IPS-18a (cell line): ENCODE measurements around the gene PPM1J.

ENCODE experiments used
- H3K27ac ChIP-seq: one replicate; pipeline ENCODE4 v1.5.1; 2013; ENCODE audit warnings: low read length
- H3K27me3 ChIP-seq: one replicate; pipeline ENCODE4 v1.6.1; 2013; ENCODE audit warnings: mild to moderate bottlenecking, low read length; ENCODE audit not compliant: control insufficient read depth, insufficient read depth
- H3K36me3 ChIP-seq: one replicate; pipeline ENCODE4 v1.6.1; 2013; ENCODE audit warnings: low read depth, low read length; ENCODE audit not compliant: control insufficient read depth
- H3K4me1 ChIP-seq: one replicate; pipeline ENCODE4 v1.6.1; 2013; ENCODE audit warnings: low read depth, low read length; ENCODE audit not compliant: control insufficient read depth
- H3K4me3 ChIP-seq: one replicate; pipeline ENCODE4 v1.5.1; 2013; ENCODE audit warnings: low read length
- H3K9ac ChIP-seq: one replicate; pipeline ENCODE4 v1.6.1; 2013; ENCODE audit warnings: mild to moderate bottlenecking, low read length, moderate library complexity
- H3K9me3 ChIP-seq: one replicate; pipeline ENCODE4 v1.6.1; 2013; ENCODE audit warnings: low read depth, low read length; ENCODE audit not compliant: control insufficient read depth

Gene PPM1J

DNA sequence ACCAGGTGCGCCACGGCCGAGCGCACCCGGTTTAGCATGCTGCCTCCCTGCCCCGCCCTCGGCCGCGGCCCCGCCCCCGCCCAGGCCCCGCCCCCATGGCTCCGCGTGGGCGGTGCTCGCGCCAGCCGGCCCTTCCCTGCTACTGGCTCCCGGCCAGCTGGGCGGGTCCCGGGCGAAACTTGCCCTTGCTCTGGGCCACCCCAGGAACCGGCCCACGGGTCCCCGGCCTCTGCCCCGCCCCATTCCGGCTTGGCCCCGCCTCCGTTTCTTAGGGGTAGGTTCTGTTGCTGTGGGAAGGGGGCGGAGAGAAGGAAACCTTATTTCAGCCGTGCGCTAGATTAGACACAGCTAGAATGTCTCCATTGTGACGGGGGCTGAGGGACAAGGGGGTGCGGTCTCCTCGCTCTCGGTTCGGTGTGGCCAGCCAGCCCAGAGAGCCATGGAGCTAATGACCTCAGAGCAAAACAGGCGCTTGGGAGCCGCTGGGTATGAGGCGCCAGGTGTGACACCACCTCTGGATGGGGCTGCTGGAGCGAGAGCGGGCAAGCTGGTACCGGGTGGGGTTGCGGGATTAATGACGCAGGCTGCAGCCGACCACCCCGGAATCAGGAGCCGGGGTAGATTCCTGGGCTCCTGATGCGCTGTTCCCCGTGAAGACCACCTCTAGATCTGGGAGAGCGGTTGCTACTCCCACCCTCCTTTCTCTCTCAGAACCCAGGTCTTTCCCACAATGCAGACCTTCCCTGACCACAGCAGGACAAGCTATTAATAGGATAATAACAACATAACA is at the start of gene PPM1J:
Gene PPM1J, minus strand, starts transcription at position 69 of the 790 bp plus-strand sequence. Its CDS starts 31 bp downstream, at position 38.
- H3K9me3 ChIP-seq: no peaks in the 10 kb centered on the region
- no peak within 1 kb of the TSS for H3K27ac ChIP-seq
- H3K27me3 ChIP-seq: peaks cover 46% of the 10 kb centered on the region
- peak within 1 kb of the TSS; percentile 75 for H3K4me3 ChIP-seq
- peak within 1 kb of the TSS; percentile 34 for H3K9ac ChIP-seq
- H3K4me1 ChIP-seq: peaks cover 29% of the 10 kb centered on the region
- H3K36me3 ChIP-seq: peaks cover 5% of the 10 kb centered on the region

DNA sequence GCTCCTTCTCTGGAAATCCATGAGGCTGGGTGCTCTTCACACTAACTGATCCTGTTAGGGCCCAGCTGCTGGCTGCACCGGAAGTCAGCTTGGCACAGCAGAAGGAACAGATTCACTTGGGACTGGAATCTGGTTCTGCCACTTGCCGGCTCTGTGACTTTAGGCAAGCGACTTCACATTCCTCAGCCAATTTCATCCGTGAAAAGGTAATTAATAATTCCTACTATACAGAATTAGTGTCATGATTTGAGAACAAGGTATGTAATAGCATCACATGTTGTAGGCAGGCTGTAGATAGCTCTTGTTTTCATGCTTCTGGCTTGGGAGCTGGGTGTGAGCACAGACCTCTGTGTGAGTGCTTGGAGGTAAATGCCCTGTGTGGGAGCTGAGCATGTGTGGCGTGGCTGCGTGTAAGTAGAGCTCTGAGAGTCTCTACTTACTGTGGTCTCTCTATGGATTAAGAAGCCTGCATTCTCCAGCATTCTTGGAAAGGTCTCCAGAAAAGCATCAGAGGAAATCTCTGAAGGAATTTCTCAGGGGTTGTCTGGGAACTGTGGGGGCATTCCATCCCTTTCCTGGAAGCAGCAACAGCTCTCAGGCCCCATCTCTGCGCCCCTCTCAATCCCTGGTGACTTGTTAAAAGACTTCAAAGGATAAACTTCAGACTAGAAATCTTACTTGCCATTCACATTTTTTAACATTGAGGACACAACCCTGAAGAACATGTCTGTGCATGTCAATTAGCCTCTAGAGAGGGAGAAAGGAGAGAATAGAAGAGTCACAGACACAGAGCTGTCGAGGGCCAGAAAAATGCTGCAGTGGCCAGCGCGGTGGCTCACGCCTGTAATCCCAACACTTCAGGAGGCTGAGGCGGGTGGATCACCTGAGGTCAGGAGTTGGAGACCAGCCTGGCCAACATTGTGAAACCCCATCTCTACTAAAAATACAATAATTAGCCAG is 47.7 kb upstream of the PPM1J start:
- Histone ChIP-seq H3K9ac (no peak overlapping the region), H3K27me3 (no peaks in the 10 kb centered on the region), H3K9me3 (no peaks in the 10 kb centered on the region), H3K27ac (no peak overlapping the region), H3K4me1 (peaks cover 16% of the 10 kb centered on the region), H3K4me3 (no peak overlapping the region), H3K36me3 (no peaks in the 10 kb centered on the region)

- Histone ChIP-seq H3K27ac (no peak overlapping the region), H3K27me3 (no peaks in the 10 kb centered on the region), H3K4me1 (peaks cover 16% of the 10 kb centered on the region), H3K36me3 (no peaks in the 10 kb centered on the region), H3K9ac (no peak overlapping the region), H3K4me3 (no peak overlapping the region), H3K9me3 (no peaks in the 10 kb centered on the region)
These were observed 46.8 kb upstream of the PPM1J start for GRCh38 chr1:112761714-112762480.

DNA sequence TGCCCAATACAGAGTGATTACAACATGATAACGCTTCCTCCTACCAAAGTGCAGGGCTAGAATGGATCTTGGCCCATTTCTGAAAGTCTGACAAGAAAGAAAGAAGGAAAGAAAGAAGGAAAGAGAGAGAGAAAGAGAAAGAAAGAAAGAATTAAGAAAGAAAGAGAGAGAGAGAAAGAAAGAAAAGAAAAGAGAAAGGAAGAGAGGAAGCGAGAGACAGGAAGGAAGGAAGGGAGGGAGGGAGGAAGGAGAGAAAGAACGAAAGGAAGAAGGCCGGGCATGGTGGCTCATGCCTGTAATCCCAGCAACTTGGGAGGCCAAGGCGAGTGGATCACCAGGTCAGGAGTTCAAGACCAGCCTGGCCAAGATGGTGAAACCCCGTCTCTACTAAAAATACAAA is 44.1 kb upstream of the PPM1J start:
- Histone ChIP-seq H3K4me3 (no peak overlapping the region), H3K27me3 (no peaks in the 10 kb centered on the region), H3K9me3 (no peaks in the 10 kb centered on the region), H3K9ac (no peak overlapping the region), H3K36me3 (no peaks in the 10 kb centered on the region), H3K4me1 (peaks cover 16% of the 10 kb centered on the region), H3K27ac (no peak overlapping the region)

- Histone ChIP-seq H3K9ac (no peak overlapping the region), H3K27ac (no peak overlapping the region), H3K4me1 (peaks cover 7% of the 10 kb centered on the region), H3K9me3 (no peaks in the 10 kb centered on the region), H3K4me3 (no peak overlapping the region), H3K27me3 (no peaks in the 10 kb centered on the region), H3K36me3 (no peaks in the 10 kb centered on the region)
These were observed 39.0 kb upstream of the PPM1J start for GRCh38 chr1:112754116-112754628.

DNA sequence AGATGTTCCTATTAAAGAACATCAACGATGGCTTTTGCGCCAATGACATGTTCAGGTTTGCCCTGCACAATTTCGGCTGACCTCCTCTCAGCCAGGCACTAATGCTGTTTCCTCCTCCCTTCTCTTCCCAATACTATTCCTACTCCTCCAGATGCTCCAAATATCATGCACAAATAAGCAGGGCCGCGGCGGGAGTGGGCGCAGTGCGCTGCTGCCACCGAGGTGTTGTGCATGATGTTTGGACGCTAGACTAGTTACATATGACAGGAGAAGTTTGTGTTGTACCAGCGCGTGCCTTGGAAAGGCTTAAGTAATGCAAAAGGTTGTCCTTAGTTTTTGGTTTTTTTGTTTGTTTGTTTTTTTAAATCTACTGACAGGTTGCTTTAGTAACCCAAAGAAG is 33.3 kb upstream of the PPM1J start:
- H3K4me3 ChIP-seq: no peak overlapping the region
- H3K9me3 ChIP-seq: no peaks in the 10 kb centered on the region
- H3K27me3 ChIP-seq: peaks cover 11% of the 10 kb centered on the region
- H3K4me1 ChIP-seq: no peaks in the 10 kb centered on the region
- no peaks in the 10 kb centered on the region for H3K36me3 ChIP-seq
- H3K9ac ChIP-seq: no peak overlapping the region
- H3K27ac ChIP-seq: no peak overlapping the region

- H3K36me3 ChIP-seq: no peaks in the 10 kb centered on the region
- H3K4me3 ChIP-seq: no peak overlapping the region
- no peaks in the 10 kb centered on the region for H3K4me1 ChIP-seq
- H3K9ac ChIP-seq: no peak overlapping the region
- no peak overlapping the region for H3K27ac ChIP-seq
- H3K9me3 ChIP-seq: no peaks in the 10 kb centered on the region
- H3K27me3 ChIP-seq: peaks cover 11% of the 10 kb centered on the region
These were observed 29.0 kb upstream of the PPM1J start for GRCh38 chr1:112744009-112744578.

- no peak overlapping the region for H3K9ac ChIP-seq
- no peaks in the 10 kb centered on the region for H3K4me1 ChIP-seq
- H3K9me3 ChIP-seq: no peaks in the 10 kb centered on the region
- no peaks in the 10 kb centered on the region for H3K36me3 ChIP-seq
- peaks cover 11% of the 10 kb centered on the region for H3K27me3 ChIP-seq
- H3K27ac ChIP-seq: no peak overlapping the region
- no peak overlapping the region for H3K4me3 ChIP-seq
These were observed 28.3 kb upstream of the PPM1J start for GRCh38 chr1:112743174-112744008.

GRCh38 chr1:112737573-112737972 is 22.4 kb upstream of the PPM1J start:
- H3K27ac ChIP-seq: no peak overlapping the region
- H3K4me1 ChIP-seq: no peaks in the 10 kb centered on the region
- no peak overlapping the region for H3K9ac ChIP-seq
- no peaks in the 10 kb centered on the region for H3K9me3 ChIP-seq
- no peaks in the 10 kb centered on the region for H3K27me3 ChIP-seq
- no peaks in the 10 kb centered on the region for H3K36me3 ChIP-seq
- H3K4me3 ChIP-seq: no peak overlapping the region

GRCh38 chr1:112735752-112736151 is 20.6 kb upstream of the PPM1J start:
- Histone ChIP-seq H3K27me3 (no peaks in the 10 kb centered on the region), H3K4me1 (no peaks in the 10 kb centered on the region), H3K27ac (no peak overlapping the region), H3K4me3 (no peak overlapping the region), H3K36me3 (no peaks in the 10 kb centered on the region), H3K9ac (no peak overlapping the region), H3K9me3 (no peaks in the 10 kb centered on the region)
